ES-I3 (cell line): ENCODE data around the gene PSMB1.

Experiments
- H3K36me3 ChIP-seq: 2 replicates; pipeline ENCODE4 v1.6.1; 2013; ENCODE audit warnings: mild to moderate bottlenecking, low read length, control low read depth, moderate library complexity; ENCODE audit not compliant: insufficient read depth
- H3K4me1 ChIP-seq: 2 replicates; pipeline ENCODE4 v1.6.1; 2013; ENCODE audit warnings: mild to moderate bottlenecking, control low read depth, low read length; ENCODE audit not compliant: insufficient read depth
- H3K9ac ChIP-seq: 2 replicates; pipeline ENCODE4 v1.6.1; 2013; ENCODE audit warnings: low read depth, mild to moderate bottlenecking, low read length, moderate library complexity
- H3K9me3 ChIP-seq: 2 replicates; pipeline ENCODE4 v1.6.1; 2013; ENCODE audit warnings: mild to moderate bottlenecking, low read length, moderate library complexity; ENCODE audit not compliant: control insufficient read depth, insufficient read depth

PSMB1 gene

DNA sequence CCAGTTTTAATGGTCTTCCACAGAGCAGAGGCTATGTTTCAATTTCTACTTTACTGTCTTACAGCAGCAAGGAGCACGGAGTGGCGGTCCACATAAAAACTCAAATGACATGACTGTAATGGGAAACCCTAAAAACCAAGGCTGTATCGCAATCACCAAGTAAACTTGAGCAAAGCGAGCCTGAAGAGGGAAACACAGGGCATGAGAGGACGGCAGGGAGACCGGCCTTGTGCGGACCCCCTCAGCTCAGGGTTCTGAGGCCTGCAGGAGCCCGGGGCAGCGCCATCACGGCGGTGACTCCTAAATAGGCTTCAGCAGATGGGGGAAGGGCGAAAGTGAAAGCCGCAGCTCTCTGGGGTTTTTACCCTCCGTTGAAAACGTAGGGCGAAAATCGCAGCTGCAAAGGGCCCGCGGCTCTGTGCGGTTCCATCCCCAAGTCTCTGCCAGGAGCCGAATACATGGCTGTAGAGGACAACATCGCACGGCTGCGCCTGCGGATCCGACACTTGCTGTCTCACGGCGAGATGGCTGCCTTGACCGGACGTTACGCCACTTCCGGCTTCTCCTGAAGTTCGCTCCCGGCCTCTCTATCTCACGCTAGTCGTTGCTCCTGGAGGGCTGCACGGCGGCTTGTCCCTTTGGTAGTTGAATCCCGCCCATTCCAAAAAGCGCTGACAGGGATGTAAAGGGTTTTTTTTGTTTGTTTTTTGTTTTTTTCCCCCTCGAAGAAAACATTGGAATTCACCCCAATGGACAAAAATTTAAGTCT is at the start of gene PSMB1:
TSS of gene PSMB1 (minus strand) at position 543 of the 769 bp plus-strand sequence. CDS start at position 478, 65 bp downstream.
- Histone ChIP-seq H3K9me3 (no peaks in the 10 kb centered on the region), H3K4me1 (peaks cover 15% of the 10 kb centered on the region; the same call in 1 of the 2 replicates), H3K36me3 (peaks cover 7% of the 10 kb centered on the region), H3K9ac (peak within 1 kb of the TSS; percentile 86)

DNA sequence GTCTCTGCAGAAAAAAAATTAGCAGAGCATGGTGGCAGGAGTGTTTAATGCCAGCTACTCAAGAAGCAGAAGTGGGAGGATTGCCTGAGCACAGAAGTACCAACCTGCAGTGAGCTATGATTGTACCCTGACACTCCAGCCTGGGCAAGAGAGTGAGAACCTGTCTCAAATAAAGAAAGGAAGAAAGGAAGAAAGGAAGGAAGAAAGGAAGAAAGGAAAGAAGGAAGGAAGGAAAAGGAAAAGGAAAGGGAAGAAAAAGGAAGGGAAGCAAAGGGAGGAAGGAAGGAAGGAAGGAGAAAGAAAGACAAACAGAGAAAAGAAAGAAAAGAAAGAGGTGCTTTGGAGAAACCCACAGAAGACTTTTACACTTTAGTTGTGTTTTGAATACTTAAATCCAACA is 44.2 kb upstream of the PSMB1 start:
- no peaks in the 10 kb centered on the region; the same call in 1 of the 2 replicates for H3K9me3 ChIP-seq
- H3K4me1 ChIP-seq: no peaks in the 10 kb centered on the region; the same call in 1 of the 2 replicates
- H3K36me3 ChIP-seq: no peaks in the 10 kb centered on the region
- no peak overlapping the region for H3K9ac ChIP-seq

DNA sequence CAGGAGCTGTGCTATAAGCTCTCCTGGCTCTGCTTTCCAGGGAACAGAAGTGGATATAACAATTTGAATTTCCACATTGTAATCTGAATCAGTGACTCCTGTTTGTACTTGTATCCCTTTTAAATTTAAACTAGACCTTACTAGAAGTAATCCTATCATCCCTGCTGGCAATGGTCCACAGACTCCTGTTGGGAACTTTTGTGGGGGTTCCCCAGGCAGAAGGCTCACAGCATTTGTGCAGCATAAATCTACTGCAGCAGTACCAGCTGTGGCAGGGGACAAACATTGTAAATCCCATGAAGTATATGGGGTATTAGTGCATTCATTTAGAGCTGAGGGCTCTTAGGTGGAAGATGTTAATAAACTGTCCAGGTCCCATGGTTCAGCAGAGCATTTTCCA is 43.3 kb upstream of the PSMB1 start:
- no peak overlapping the region for H3K9ac ChIP-seq
- no peaks in the 10 kb centered on the region; the same call in 1 of the 2 replicates for H3K9me3 ChIP-seq
- H3K36me3 ChIP-seq: no peaks in the 10 kb centered on the region
- H3K4me1 ChIP-seq: no peaks in the 10 kb centered on the region; the same call in 1 of the 2 replicates

- peaks cover 12% of the 10 kb centered on the region; the same call in 1 of the 2 replicates for H3K9me3 ChIP-seq
- H3K36me3 ChIP-seq: no peaks in the 10 kb centered on the region
- H3K4me1 ChIP-seq: no peaks in the 10 kb centered on the region
- no peak overlapping the region for H3K9ac ChIP-seq
These were observed 37.6 kb upstream of the PSMB1 start for GRCh38 chr6:170590725-170591124.

GRCh38 chr6:170584954-170585498 is 31.9 kb upstream of the PSMB1 start:
- H3K9me3 ChIP-seq: 0 out of 2 replicates have a peak, but pooled peaks cover 4% of the 10 kb centered on the region
- H3K9ac ChIP-seq: peak overlapping the region; percentile 99
- peaks cover 8% of the 10 kb centered on the region; the same call in 1 of the 2 replicates for H3K36me3 ChIP-seq
- no peaks in the 10 kb centered on the region for H3K4me1 ChIP-seq

DNA sequence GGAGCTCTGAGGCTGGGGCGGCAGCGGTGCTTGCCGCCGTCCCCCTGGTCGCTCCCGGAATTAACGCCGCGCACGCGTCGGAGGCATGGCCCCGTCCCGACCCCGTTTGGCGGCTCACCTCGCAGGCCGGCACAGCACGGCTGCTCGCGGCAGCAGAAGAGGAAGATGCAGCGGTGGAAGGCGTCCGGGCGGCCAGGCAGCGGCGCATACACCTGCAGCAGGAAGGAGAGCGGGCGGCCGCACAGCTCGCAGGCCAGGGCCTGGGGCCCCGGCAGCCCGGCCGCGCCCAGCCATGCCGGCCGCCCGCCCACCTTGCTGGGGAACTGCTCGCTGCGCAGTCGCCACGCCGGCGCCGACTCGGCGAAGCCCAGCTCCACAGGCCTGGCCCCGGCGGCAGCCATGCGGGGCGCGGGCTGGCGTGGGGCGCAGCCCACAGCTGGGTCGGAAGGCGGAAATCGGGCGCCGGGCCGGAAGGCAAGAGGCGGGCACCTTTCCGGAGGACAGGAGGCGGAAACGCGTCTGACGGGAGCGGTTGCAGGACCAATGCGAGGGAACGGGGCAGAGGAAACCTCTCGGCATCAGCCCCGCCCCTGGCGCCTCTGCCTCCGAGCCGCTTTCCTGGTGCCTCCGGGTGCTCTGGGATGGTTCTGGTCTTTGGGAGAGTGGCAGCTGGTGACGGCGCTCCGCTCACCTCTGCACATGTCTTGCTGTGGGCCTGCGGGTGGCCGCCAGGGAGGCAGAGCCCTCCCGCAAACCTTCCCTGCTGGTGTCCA is 31.3 kb upstream of the PSMB1 start, which contains the start of gene PDCD2:
TSS of gene PDCD2 (minus strand) at position 457 of the 773 bp plus-strand sequence. CDS start at position 401, 56 bp downstream.
- Histone ChIP-seq H3K4me1 (no peaks in the 10 kb centered on the region), H3K9ac (peak within 1 kb of the TSS; percentile 99), H3K36me3 (peaks cover 8% of the 10 kb centered on the region; the same call in 1 of the 2 replicates), H3K9me3 (0 out of 2 replicates have a peak, but pooled peaks cover 2% of the 10 kb centered on the region)

GRCh38 chr6:170583756-170584180 is 30.7 kb upstream of the PSMB1 start:
- Histone ChIP-seq H3K9ac (peak overlapping the region; percentile 99), H3K36me3 (peaks cover 8% of the 10 kb centered on the region), H3K4me1 (no peaks in the 10 kb centered on the region), H3K9me3 (0 out of 2 replicates have a peak, but pooled peaks cover 2% of the 10 kb centered on the region)

- peaks cover 8% of the 10 kb centered on the region for H3K36me3 ChIP-seq
- H3K4me1 ChIP-seq: no peaks in the 10 kb centered on the region
- H3K9me3 ChIP-seq: no peaks in the 10 kb centered on the region
- no peak overlapping the region for H3K9ac ChIP-seq
These were observed 25.8 kb upstream of the PSMB1 start for GRCh38 chr6:170578909-170579308.

GRCh38 chr6:170575250-170575649 is 22.1 kb upstream of the PSMB1 start:
- Histone ChIP-seq H3K9ac (no peak overlapping the region), H3K9me3 (no peaks in the 10 kb centered on the region), H3K4me1 (no peaks in the 10 kb centered on the region), H3K36me3 (no peaks in the 10 kb centered on the region; the same call in 1 of the 2 replicates)

- no peak overlapping the region for H3K9ac ChIP-seq
- H3K36me3 ChIP-seq: peaks cover 14% of the 10 kb centered on the region
- no peaks in the 10 kb centered on the region for H3K9me3 ChIP-seq
- H3K4me1 ChIP-seq: no peaks in the 10 kb centered on the region
These were observed 19.8 kb upstream of the PSMB1 start for GRCh38 chr6:170572704-170573466.

DNA sequence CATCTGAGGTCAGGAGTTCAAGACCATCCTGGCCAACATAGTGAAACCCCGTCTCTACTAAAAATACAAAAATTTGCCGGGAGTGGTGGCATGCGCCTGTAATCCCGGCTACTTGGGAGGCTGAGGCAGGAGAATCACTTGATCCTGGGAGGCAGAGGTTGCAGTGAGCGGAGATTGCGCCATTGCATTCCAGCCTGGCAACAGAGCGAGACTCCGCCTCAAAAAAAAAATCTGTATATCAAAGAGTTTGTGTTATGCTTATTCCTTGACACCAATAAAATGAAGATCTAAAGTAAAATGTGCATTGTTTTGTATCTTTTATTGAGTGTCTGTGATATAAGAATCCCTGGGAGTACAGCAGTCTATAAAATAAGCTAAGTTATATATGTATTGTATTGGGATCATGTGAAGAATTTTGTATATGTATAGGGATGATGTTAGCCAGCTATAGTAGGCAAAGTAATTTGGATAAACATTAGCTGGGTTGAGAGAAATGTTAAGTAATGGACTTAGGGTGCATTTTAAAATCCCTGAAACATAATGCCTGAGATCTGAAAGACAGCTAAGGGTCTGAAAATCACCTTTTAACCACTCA is 11.9 kb upstream of the PSMB1 start:
- Histone ChIP-seq H3K9me3 (no peaks in the 10 kb centered on the region), H3K4me1 (no peaks in the 10 kb centered on the region), H3K9ac (no peak overlapping the region), H3K36me3 (peaks cover 22% of the 10 kb centered on the region)

DNA sequence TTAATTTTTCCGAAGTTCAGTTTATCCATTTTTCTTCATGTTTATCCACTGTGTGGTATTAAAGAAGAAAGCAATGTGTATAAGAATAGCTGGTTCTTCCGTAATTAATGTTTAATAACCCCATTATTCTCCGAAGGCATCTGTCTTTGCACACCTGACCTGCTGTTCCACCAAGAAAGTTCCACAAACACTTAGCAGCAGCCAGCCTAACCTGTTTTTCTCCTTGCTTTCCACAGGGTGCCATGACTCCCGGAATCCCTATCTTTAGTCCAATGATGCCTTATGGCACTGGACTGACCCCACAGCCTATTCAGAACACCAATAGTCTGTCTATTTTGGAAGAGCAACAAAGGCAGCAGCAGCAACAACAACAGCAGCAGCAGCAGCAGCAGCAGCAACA is 8.4 kb upstream of the PSMB1 start:
- peaks cover 12% of the 10 kb centered on the region for H3K36me3 ChIP-seq
- H3K9ac ChIP-seq: no peak overlapping the region
- no peaks in the 10 kb centered on the region for H3K9me3 ChIP-seq
- no peaks in the 10 kb centered on the region for H3K4me1 ChIP-seq

- H3K9ac ChIP-seq: peak overlapping the region; percentile 86
- peaks cover 8% of the 10 kb centered on the region for H3K36me3 ChIP-seq
- no peaks in the 10 kb centered on the region for H3K9me3 ChIP-seq
- peaks cover 15% of the 10 kb centered on the region; the same call in 1 of the 2 replicates for H3K4me1 ChIP-seq
These were observed 2.2 kb upstream of the PSMB1 start for GRCh38 chr6:170555305-170555704.
